Activated T-cell treated with anti-CD3 and anti-CD28 coated beads for 4 hours (primary cell): ENCODE results near the gene CRTC1.
"Not testable (repeated sequence)": the region's sequence is repeated elsewhere in the genome, so short reads cannot be mapped to it uniquely, and the experiment has no call there.

Experiments
- DNase-seq: peaks from one replicate; pipeline ENCODE4 v3.0.0-alpha.2; 2020

Gene CRTC1

DNA sequence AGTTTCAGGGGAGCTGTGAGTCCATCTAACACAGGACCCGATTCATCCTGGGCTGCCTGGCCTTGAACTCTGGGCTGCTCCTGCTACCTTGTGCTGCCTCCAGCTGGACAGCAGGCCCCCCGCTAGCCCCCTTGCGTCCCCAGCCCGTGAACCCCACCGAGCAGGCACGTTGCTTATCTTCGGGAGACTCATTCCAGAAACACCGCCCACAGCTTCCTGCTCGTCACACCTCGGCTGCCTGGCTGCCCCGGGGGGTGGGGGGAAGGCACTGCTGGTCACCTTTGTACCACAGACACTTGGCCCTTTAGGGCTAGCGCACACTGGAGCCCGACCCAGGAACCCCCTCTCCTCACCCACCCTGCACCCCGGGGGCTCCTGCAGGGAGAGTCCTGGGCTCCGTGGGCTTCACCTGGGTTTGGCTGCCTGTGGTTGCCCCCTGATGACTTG, 48.1 kb downstream of the CRTC1 start:
- DNase-seq: no peak

DNA sequence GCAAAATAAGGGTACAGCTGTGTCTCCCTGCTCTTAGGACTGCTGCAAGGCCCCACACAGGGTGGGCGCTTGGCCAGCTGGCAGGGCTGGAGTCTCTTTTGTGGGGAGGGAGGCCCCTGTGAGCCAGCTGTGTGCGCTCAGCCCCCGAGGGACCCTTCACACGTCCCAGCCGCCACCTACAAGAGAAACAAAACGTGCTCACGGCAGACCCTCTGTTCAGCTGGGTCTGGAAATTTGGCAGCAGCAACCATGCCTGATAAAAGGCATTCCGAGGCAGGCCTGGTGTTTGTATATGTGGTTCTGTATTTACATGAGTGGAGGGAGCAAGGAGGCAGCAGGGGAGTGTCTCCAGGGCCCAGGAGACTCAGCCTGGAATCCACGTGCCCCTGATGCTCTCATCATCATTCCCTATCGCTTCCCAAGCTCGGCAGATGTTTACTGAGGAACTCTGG, 49.7 kb downstream of the CRTC1 start:
- DNase-seq: no peak

DNA sequence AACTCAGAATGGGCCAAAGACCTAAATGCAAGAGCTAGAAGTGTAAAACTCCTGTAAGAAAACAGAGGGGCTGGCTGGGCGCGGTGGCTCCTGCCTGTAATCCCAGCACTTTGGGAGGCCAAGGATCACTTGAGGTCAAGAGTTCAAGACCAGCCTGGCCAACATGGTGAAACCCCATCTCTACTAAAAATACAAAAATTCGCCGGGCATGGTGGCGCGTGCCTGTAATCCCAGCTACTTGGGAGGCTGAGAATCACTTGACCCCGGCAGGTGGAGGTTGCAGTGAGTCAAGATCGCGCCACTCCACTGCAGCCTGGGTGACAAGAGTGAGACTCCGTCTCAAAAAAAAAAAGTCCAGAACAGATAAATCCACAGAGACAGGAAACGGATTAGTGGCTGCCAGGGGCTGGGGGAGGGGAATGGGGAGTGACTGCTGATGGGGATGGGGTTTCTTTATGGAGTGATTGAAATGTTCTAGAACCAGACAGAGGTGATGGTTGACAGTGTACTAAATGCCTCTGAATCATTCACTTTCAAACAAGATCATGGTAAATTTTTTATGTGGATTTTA, 50.4 kb downstream of the CRTC1 start:
- DNase-seq: not testable (repeated sequence)

DNA sequence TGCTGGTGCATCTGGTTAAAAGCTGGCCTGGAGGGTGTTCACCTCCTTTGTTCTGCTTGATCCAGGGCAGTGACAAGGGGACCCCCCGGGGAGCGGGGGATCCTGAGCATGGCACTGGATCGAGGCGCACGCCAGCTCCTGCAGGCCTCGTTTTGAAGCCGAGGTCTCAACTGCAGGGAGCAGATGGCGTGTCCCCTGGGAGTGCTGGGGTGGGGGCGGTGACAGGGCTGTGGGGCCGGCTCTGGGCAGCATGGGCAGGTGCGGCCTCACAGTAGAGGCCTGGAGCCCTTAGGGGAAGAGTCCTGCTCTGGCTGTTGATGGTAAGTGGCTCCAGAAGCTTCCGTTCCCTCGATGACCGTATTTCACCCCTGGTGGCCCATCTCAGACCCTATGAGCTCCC, 51.8 kb downstream of the CRTC1 start:
- no peak for DNase-seq

DNA sequence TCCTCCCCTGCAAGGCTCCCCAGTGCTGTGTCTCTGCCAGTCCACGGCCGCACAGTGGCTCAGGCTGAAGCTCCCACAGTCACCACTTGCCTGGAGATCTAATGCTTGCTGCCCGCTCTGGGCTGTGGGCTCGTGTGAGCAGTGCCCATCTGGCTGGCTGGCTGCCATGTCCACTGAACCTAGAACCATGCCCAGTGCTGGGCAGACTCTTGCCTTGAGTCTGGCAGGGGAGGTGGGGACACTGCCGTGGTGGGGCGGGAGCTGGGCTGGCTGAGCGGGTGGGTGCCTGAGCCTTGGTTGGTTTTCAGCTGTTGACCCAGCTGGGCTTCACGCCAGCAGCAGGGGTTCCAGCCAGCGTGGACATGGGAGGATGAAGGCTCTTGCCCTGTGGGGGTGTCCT, 52.3 kb downstream of the CRTC1 start:
- no peak for DNase-seq

DNA sequence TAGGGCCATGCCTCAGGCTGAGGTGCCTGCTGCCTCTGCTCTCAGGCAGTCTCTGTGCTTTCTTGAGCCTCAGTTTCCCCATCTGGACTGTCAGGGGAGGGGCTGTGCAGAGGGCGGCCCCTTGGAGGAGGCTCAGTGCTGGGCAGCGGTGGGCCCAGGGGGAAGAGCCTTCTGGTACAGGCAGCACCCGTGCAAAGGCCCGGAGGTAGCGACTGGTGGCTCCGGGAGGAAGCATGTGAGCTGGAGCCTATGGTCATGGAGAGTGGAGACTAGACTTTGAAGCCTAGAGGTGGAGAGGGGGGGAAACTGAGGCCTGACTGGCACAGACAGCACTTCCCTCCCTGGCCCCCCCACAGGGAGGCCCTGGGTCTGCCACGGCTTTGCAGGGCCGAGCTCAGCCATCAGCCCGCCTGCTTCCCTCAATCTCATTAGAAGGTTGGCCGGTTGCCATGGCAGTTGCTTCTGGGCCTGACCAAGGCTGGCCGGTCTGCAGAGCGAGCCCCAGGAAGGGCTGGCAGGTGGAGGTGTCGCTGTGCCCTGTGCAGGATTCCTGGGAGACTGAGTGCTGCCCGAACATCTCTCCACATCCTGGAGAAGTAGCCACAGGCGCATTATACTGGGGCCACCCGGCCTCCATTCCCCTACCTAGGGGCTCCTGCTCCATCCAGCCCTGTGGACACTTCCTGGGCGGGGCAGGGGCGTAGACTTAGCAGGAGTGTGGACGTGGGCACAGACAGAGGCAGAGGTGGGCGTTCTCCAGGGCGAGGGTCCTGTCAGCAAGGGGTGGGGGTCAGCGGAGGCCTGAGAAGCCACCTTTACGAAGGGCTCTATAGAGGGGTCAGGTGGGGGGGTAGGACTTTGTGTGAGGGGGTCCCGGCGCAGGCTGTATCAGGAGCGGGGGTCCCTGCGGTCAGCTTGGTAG, 53.2 kb downstream of the CRTC1 start:
- no peak for DNase-seq

DNA sequence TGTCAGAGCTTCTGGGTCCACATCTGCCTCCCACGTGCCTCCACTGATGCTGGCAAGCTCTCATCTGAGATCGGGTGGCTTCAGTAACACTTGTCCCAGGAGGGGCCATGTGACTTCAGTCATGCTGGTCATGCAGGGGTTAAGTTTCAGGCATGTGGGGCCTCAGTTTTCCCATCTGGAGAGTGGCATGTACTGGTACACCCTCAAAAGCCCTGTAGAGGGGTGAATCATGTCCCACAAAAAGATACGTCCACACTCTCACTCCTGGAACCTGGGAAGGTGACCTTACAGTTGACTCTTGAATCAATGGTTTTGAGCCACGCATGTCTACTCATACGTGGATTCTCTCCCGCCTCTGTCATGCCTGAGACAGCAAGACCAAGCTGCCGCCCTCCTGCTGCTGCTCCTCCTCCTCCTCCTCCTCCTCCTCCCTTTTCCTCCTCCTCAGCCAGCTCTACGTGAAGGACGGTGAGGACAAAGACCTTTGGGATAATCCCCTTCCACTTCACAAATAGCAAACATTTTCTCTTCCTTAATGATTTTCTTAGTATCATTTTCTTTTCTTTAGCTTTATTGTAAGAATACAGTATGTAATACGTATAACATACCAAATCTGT, 54.0 kb downstream of the CRTC1 start:
- no peak for DNase-seq

DNA sequence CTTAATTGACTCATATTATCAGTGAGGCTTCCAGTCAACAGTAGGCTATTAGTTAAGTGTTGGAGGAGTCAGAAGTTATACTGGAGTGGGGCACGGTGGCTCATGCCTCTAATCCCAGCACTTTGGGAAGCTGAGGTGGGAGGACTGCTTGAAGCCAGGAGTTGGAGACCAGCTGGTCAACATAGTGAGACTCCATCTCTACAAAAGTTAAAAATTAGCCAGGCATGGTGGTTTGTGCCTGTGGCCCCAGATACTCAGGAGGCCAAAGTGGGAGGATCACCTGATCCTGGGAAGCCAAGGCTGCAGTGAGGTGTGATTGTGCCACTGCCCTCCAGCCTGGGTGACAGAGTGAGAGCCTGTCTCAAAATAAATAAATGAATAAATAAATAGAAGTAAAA, 54.5 kb downstream of the CRTC1 start:
- no peak for DNase-seq

DNA sequence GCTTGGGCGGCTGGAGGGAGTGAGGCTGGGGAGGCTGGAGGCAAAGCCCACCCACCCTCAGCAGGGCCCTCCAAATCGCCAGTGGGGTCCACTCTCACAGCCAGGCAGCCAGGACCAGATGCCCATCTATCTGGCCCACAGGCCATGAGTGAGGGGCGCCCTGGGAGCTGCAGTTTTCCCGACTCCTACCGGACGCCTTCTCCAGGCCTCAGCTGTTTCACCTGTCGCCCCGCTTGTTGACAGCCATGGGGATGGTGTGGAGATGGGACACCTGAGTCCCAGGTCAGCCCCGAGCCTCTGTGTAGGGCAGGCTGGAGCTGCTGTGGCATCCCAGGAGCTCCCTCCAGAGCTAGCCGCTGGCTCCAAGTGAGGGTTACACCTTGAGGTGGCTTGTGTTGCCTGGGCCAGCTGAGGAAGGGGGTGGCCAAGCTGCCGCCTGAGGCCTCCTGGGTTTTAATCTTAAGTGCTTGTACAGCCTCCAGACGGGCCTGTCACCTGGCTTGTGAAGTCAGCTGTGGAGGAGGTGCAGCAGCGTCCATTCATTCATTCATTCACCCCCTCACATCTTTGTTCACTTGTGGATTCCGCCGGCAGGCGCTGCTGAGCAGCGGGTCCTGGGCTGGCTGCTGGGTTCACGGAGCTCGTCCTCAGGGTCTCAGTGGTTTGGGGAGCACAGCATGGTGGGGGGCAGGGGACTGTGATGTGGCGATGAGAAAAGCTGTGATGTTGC, 55.6 kb downstream of the CRTC1 start:
- no peak for DNase-seq

DNA sequence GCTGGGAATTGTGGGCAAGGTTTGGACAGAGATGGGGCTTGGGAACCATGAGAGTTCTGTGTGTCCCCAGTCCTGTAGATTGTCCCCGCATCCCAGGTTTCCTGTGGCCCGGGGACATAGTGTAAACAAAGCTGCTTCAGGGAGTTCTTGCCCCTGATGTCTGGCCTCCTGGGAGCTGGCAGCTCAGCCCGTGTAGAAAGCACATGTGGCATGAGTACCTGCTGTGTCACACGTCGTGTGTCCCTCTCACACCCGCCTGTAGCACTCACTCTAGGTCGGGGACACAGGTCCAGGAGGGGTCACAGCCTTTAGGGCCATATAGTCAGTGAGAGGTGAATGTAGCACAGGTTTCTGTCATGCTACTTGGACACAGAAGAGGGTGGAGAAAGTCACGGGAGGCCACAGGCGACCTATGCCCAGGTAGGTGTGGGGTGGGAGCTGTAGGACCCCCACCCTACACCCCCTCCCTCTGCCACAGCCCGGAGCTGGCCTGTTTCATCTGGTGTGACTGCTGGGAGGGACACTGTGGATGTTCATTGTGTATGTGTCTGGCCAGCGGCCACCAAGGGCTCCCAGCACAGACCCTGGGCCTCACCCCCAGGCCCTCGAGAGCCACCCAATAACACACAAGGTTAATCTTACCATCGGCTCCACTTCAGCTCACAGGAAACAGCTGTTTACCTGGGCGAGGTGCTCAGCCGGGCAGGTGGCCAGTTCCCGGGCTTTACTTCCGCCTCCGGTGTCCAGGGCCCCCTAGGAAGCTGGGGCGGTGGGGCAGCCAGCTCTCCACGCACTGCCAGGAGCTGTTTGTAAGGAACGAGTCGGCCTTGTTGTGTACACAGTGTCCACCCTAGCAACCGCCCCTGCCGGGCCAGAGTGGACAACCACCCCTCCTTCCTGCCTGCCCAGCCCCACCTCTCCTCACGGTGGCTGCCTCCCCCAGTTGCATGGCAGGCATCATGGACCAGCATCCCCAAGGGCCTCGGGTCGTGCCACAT, 57.9 kb downstream of the CRTC1 start:
- no peak for DNase-seq

DNA sequence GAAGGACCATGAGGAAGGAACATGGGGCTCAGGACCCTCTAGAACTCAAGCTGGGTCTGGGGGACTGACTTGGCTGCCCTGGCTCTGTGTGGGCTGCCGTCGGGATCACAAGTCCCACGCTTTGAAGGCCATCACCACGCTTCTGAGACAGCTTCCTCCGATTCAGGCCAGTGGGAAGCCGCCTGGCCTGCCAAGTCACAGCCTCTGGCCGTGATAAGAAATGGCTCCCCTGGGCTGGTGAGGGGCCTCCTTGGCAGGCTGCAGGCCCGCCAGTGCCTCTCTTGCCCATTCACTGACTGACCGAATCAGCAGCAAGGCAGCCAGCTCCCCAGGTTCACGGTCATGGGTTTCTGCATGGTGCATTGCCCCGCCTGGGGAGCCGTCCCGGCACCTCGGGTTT, 58.8 kb downstream of the CRTC1 start:
- DNase-seq: no peak

DNA sequence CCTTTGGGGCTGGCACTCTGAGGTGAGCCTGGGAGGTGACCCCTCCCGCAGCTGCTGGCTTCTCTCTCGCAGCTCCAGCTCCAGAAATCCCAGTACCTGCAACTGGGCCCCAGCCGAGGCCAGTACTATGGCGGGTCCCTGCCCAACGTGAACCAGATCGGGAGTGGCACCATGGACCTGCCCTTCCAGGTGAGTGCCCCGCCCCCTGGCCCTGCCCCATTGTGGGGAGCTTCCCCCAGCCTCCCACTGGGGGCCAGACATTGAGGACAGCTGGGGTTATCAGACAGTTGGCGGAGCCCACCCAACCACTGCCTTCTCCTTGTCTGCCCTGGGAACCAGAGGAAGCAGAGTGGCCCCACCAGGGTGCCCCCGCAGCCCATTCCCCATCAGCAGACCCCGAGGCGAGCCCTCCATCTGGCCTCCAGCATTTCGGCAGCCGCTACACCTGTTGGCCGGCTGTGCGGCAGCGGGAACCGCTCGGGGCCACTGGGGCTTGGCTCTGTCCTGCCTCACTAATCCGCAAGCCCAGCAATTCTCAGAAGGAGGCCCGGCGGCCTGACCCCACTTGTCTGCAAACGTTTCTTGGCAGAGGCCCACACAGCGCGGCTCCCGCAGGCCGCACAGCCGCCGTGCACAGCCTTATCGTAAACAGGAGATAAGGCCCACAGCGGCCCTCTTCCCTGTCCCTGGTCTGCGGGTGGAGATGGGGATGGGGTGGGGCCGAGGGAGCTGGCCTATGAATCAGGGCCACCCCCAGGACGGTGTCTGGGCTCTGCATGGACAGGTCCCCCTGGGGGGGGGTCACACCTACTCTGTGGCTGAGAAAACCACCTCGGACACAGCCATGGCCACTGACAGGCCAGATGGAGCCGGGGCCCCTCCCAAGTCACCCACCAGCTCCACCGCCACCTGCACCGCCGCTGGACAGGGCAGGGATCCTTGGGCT, 59.6 kb downstream of the CRTC1 start:
- DNase-seq: no peak

DNA sequence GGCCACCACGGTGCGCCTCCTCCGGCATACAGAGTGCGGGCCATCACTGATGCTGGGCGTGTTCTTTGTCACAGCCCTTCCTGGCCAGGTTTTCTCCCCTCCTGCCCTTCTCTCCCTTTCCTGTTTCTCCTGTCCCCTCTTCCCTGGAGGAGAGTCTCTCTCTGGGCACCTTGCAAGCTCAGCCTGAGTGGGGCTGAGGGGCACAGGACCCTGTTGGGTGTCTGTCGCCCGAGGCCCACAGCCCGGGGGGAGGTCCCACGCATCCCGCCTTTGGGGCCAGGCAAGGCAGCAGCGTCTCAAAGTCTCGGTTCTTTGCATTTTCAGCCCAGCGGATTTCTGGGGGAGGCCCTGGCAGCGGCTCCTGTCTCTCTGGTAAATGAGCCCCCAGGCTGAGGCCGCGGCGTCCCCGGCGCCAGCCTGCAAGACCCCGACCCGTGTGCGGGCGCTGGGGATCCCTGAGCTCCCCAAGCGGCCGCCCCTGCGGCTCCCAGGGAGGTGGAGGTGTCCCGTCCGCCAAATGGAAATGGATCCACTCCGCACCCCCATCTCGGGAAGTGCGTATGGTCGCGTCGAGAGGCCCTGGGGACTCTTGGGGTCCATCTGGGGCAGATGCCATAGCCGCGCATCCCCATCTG, 60.4 kb downstream of the CRTC1 start:
- no peak for DNase-seq

DNA sequence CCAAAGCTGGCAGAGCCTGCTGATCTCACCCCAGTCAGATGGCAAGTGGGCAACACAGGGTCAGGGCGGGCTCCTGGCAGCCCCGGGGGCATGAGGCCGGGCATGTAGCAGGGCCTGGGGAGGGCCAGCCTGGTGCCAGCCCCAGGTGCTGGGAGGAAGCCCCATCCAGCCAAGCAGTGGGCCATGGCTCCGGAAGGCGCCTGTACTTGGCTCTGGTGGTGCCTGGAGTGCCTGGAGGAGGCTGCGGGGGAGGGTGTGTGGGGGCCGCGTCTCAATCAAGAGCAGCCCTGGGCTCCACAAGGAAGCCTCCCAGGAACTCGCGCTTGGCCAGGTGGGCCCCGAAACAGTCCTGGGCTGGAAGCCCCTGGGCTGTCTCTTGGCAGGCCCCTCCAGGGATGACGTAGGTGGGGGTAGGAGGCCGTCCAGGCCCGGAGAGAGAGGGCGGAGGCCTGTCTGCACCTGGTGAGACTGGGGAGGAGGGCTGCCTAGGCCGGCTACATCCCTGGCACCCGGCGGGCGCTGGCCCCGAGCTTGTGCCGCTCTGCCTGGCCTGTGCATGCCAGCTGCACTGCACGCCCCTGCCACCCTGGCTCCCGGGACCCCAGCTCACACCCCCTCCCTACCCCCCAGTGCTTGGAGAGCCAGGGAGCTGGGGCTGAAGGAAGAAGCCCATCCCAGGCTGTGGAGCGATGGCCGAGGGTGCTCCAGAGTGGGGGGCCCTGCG, 61.7 kb downstream of the CRTC1 start:
- DNase-seq: no peak

DNA sequence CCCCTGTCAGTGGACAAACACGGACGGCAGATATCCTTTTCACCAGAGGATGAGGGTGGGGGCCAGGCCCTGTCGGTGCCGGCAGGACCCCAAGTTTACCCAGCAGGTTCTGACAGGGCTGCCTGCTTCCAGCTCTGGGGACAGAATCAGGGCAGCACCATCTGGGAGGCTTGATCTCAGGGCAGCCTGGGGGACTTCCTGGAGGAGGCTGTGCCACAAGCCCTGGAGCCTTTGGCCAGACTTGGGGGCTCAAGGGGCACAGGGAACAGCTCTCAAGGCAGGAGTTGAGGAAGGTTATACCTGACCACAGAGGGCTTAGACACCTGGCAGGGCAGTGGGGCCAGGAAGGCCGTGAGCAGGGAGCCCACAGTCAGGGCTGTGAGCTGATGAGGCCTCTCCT, 62.5 kb downstream of the CRTC1 start:
- DNase-seq: no peak

DNA sequence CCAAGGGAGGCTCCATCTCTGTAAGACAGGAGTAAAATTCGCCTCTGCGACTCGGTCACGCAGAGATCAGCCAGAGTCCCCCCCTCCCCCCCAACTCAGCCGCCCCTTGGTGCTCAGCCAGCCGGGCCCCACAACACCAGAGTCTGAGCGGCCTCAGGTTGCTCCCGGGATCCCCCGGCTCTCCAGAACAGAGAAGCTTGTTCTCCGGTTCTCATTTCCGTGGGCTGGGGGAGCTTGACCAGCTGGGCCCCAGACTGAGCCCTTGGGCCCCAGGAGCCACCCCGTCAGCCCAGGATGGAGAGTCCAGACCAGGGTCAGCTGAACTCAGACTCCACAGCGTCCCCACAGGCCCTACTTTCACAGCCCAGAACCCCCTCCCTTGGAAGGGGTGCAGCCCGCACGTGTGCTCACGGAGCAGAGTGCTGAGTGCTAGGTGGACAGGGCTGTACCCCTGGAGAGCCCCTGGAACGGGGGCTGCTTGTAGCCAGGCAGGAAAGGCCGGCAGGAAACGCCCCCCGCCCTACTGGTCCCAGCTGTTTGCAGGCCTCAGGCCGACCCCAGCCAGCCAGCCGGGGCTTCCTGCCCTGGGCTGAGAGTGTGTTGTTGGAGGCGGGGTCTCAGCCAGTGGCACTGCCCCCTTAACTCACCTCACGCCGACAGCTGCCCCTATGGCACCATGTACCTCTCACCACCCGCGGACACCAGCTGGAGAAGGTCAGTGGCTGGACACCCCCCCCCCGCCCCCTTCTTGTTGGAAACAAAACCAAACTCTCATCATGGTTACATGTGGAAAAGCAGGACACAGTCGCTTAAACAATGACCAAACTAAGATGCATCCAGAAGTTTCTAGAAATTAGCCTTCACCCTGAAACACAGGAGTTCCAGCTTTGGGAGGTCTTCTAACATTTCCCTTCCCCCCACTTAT, 63.2 kb downstream of the CRTC1 start:
- DNase-seq: no peak

DNA sequence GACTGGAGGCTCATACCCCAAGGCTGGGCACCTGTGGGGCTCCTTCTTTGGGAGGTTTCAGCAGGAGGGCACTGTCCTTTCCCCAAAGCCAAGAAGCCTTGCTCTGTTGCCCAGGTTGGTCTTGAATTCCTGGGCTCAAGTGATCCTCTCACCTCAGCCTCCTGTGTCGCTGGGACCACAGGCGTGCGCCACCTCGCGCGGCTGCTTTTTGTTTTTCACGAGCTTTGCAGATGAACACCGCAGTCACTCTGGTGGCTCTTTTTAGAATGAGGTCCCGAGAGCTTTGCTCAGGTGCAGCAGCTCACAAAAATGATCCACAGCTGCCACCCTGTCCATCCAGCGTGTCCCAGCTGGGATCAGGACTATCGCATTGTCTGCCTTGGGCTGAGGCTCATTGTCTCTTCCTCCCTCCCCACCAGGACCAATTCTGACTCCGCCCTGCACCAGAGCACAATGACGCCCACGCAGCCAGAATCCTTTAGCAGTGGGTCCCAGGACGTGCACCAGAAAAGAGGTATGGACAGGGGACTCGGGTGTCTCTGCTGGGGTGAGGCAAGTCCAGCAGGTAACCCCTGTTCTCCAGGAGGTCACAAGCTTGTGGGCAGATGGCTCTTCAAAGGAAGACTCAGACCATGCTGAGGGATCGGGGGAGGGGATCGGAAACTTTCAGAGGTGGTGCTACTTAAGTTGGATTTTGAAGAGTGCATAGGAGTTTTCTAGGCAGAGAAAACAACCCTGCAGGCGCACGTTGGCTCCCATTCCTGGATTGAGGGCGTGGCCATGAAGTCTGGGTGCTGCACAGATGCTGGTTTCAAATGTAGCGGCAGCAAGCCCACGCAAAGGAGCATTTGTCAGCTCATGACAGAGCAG, 66.1 kb downstream of the CRTC1 start:
- no peak for DNase-seq
